ENCODE measurements around the gene WBP4. TPM values are rescaled to one million over a fixed set of nuclear protein-coding genes. Genes with fewer than 3 reads are reported as not detected.

Gene WBP4
- total and polyA plus RNA-seq, 5 donors from 2014 or later: 3.0 to 5.6 (median 3.5) TPM

- ATAC-seq (ENCODE audit: low read depth in 2 of 2) (no peak), DNase-seq (no peak)
- Mint-ChIP-seq H3K4me3 (peak overlapping the region in 1 of 4 donors; percentile 29), H3K4me1 (peaks cover 27 to 72% (median 51%) of the 10 kb centered on the region in 4 donors), H3K36me3 (peaks cover 3% of the 10 kb centered on the region), H3K9me3 (peaks cover 0 to 3% (median 0%) of the 10 kb centered on the region in 7 donors), H3K27me3 (peaks cover 18% of the 10 kb centered on the region), H3K27ac (peak overlapping the region in 2 of 3 donors; percentile 57 to 67)
- Histone ChIP-seq H3K9me3 (ENCODE audit: control insufficient read depth in 2 of 2, low read length in 2 of 2) (no peaks in the 10 kb centered on the region), H3K27ac (ENCODE audit: insufficient read depth, low read length, poor library complexity, severe bottlenecking) (no peak overlapping the region), H3K4me3 (ENCODE audit: low read depth, low read length) (no peak overlapping the region), H3K27me3 (ENCODE audit: control insufficient read depth, insufficient read depth, low read length) (no peaks in the 10 kb centered on the region), H3K36me3 (ENCODE audit: control insufficient read depth, insufficient read depth, low read length) (no peaks in the 10 kb centered on the region), H3K4me1 (ENCODE audit: control insufficient read depth, insufficient read depth, low read length, poor library complexity, severe bottlenecking) (peaks cover 21% of the 10 kb centered on the region)
Measured at GRCh38 chr13:41056826-41057711, 4.2 kb upstream of the WBP4 start.

GRCh38 chr13:41058295-41059070 is 2.8 kb upstream of the WBP4 start:
- DNase-seq (no peak), ATAC-seq (ENCODE audit: low read depth in 2 of 2) (no peak)
- Histone ChIP-seq H3K36me3 (ENCODE audit: control insufficient read depth, insufficient read depth, low read length) (no peaks in the 10 kb centered on the region), H3K27ac (ENCODE audit: insufficient read depth, low read length, poor library complexity, severe bottlenecking) (peak overlapping the region; percentile 28), H3K27me3 (ENCODE audit: control insufficient read depth, insufficient read depth, low read length) (no peaks in the 10 kb centered on the region), H3K9me3 (ENCODE audit: control insufficient read depth in 2 of 2, low read length in 2 of 2) (no peaks in the 10 kb centered on the region), H3K4me1 (ENCODE audit: control insufficient read depth, insufficient read depth, low read length, poor library complexity, severe bottlenecking) (peaks cover 30% of the 10 kb centered on the region), H3K4me3 (ENCODE audit: low read depth, low read length) (peak overlapping the region; percentile 89)
- H3K4me3 Mint-ChIP-seq: peak overlapping the region; percentile 11 to 99 (median 67)
- H3K4me1 Mint-ChIP-seq: peaks cover 41 to 86% (median 64%) of the 10 kb centered on the region in 4 donors
- peaks cover 20% of the 10 kb centered on the region for H3K27me3 Mint-ChIP-seq
- peak overlapping the region; percentile 45 to 100 (median 83) for H3K27ac Mint-ChIP-seq
- H3K9me3 Mint-ChIP-seq: peaks cover 0 to 3% (median 0%) of the 10 kb centered on the region in 7 donors
- H3K36me3 Mint-ChIP-seq: peaks cover 3% of the 10 kb centered on the region

DNA sequence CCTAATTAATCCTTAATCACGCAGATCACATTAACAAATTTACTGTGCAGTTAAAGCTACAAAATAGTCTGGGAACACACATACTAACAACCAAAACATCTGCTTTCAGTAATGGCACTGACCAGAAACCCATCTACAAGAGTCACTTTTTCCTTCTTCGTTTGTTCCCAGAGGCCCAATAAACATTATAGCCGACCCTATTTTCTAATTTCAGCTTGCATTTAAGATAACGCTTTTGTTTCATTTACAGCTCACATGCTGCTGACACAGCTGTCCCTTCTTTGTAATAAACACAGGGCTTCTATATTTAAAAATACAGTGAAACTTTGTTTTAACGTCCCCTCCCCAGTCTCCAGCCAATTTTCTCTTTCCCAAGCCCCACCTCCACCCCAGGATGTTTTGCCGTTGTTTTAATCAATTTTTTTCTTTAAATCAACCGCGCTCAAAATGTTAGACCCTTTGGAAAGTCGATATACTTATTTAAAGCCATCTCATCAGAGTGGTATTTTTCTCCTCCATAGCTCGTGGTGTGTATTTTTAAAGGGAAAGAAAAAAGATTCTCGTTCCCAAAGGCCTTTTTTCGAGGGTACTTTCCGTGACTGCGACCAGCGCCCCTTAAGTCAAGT is 1.7 kb upstream of the WBP4 start:
- no peaks in the 10 kb centered on the region for H3K27me3 ChIP-seq (ENCODE audit: control insufficient read depth, insufficient read depth, low read length)
- ATAC-seq (ENCODE audit: low read depth in 2 of 2) (no peak), DNase-seq (peak in 1 of 3 donors; percentile 15)
- H3K9me3 ChIP-seq (ENCODE audit: control insufficient read depth in 2 of 2, low read length in 2 of 2): no peaks in the 10 kb centered on the region
- peak overlapping the region; percentile 89 for H3K4me3 ChIP-seq (ENCODE audit: low read depth, low read length)
- H3K4me1 ChIP-seq (ENCODE audit: control insufficient read depth, insufficient read depth, low read length, poor library complexity, severe bottlenecking): peaks cover 25% of the 10 kb centered on the region
- peaks cover 2% of the 10 kb centered on the region for H3K36me3 ChIP-seq (ENCODE audit: control insufficient read depth, insufficient read depth, low read length)
- peak overlapping the region; percentile 77 for H3K27ac ChIP-seq (ENCODE audit: insufficient read depth, low read length, poor library complexity, severe bottlenecking)
- peaks cover 20% of the 10 kb centered on the region for H3K27me3 Mint-ChIP-seq
- peak overlapping the region; percentile 99 for H3K4me3 Mint-ChIP-seq
- H3K4me1 Mint-ChIP-seq: peaks cover 39 to 90% (median 64%) of the 10 kb centered on the region in 4 donors
- peaks cover 0 to 3% (median 0%) of the 10 kb centered on the region in 7 donors for H3K9me3 Mint-ChIP-seq
- peaks cover 7% of the 10 kb centered on the region for H3K36me3 Mint-ChIP-seq
- H3K27ac Mint-ChIP-seq: peak overlapping the region; percentile 49 to 100 (median 83)

DNA sequence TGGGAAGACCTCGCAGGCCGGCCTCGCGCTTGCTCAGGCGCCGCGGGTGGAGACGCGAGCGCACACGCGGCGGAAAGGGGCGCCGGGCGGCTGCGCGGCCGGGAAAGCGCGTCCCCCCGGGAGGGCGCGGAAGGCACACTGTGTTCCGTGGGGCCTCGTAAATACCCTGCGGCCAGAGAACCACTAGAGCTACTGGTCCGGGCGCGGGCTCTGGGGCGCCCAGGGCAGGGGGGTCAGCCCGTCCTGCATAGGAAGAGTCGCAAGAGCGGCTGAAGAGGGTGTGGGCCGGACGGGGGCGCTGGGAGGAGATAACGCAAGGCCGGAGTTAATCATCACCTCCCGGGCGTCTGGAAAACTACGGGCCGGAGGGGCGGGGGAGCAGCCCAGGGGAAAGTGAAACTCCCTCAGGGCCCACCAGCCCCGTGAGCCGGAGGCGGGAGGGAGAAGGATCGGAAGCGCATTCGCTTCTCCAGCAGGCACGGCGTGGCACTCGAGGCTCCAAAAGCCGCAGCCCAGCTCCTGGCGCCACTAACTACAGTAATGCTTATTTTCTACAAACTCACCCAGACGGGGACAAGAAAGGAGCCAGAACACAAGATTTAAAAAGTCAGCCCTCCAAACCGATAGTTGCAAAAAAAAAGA is 1.1 kb upstream of the WBP4 start:
- Mint-ChIP-seq H3K27me3 (peaks cover 20% of the 10 kb centered on the region), H3K9me3 (peaks cover 0 to 3% (median 0%) of the 10 kb centered on the region in 7 donors), H3K4me3 (peak overlapping the region; percentile 99), H3K27ac (peak overlapping the region; percentile 99 to 100 (median 99)), H3K36me3 (peaks cover 7% of the 10 kb centered on the region), H3K4me1 (peaks cover 39 to 90% (median 63%) of the 10 kb centered on the region in 4 donors)
- Histone ChIP-seq H3K9me3 (ENCODE audit: control insufficient read depth in 2 of 2, low read length in 2 of 2) (no peaks in the 10 kb centered on the region), H3K4me1 (ENCODE audit: control insufficient read depth, insufficient read depth, low read length, poor library complexity, severe bottlenecking) (peaks cover 22% of the 10 kb centered on the region), H3K27me3 (ENCODE audit: control insufficient read depth, insufficient read depth, low read length) (no peaks in the 10 kb centered on the region), H3K27ac (ENCODE audit: insufficient read depth, low read length, poor library complexity, severe bottlenecking) (peak overlapping the region; percentile 77), H3K36me3 (ENCODE audit: control insufficient read depth, insufficient read depth, low read length) (peaks cover 4% of the 10 kb centered on the region), H3K4me3 (ENCODE audit: low read depth, low read length) (peak overlapping the region; percentile 89)
- ATAC-seq (ENCODE audit: low read depth in 2 of 2) (peak; percentile 22), DNase-seq (peak in 2 of 3 donors; percentile 59 to 63)

DNA sequence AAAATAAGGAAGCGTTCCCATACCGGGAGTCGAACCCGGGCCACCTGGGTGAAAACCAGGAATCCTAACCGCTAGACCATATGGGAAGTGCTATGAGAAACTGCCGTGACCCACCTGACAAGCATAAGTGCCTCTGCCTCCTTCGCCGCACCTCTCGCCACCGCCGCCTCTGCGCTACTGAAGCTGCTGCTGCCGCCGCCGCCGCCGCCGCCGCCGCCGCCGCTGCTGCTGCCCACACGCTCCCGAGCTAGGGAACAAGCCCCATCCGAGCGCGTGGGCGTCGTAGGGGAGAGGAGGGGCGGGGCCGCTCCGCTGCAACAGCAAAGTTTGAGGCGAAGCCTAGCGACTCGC is 610 bp upstream of the WBP4 start:
- Mint-ChIP-seq H3K4me3 (peak overlapping the region; percentile 99), H3K27me3 (peaks cover 20% of the 10 kb centered on the region), H3K36me3 (peaks cover 12% of the 10 kb centered on the region), H3K4me1 (peaks cover 44 to 91% (median 60%) of the 10 kb centered on the region in 4 donors), H3K9me3 (peaks cover 0 to 3% (median 0%) of the 10 kb centered on the region in 7 donors), H3K27ac (peak overlapping the region; percentile 99 to 100 (median 99))
- peak overlapping the region; percentile 89 for H3K4me3 ChIP-seq (ENCODE audit: low read depth, low read length)
- H3K36me3 ChIP-seq (ENCODE audit: control insufficient read depth, insufficient read depth, low read length): peaks cover 8% of the 10 kb centered on the region
- ATAC-seq (ENCODE audit: low read depth in 2 of 2) (peak; percentile 59 to 63), DNase-seq (peak; percentile 79 to 90 (median 84))
- H3K27ac ChIP-seq (ENCODE audit: insufficient read depth, low read length, poor library complexity, severe bottlenecking): peak overlapping the region; percentile 77
- H3K27me3 ChIP-seq (ENCODE audit: control insufficient read depth, insufficient read depth, low read length): no peaks in the 10 kb centered on the region
- H3K4me1 ChIP-seq (ENCODE audit: control insufficient read depth, insufficient read depth, low read length, poor library complexity, severe bottlenecking): peaks cover 22% of the 10 kb centered on the region
- H3K9me3 ChIP-seq (ENCODE audit: control insufficient read depth in 2 of 2, low read length in 2 of 2): no peaks in the 10 kb centered on the region

GRCh38 chr13:41061914-41062837 is 867 bp downstream of the WBP4 start:
- Histone ChIP-seq H3K4me1 (ENCODE audit: control insufficient read depth, insufficient read depth, low read length, poor library complexity, severe bottlenecking) (peaks cover 22% of the 10 kb centered on the region), H3K9me3 (ENCODE audit: control insufficient read depth in 2 of 2, low read length in 2 of 2) (no peaks in the 10 kb centered on the region), H3K36me3 (ENCODE audit: control insufficient read depth, insufficient read depth, low read length) (peaks cover 21% of the 10 kb centered on the region), H3K4me3 (ENCODE audit: low read depth, low read length) (peak overlapping the region; percentile 84), H3K27ac (ENCODE audit: insufficient read depth, low read length, poor library complexity, severe bottlenecking) (peak overlapping the region; percentile 77), H3K27me3 (ENCODE audit: control insufficient read depth, insufficient read depth, low read length) (no peaks in the 10 kb centered on the region)
- Mint-ChIP-seq H3K36me3 (peaks cover 17% of the 10 kb centered on the region), H3K4me1 (peaks cover 40 to 83% (median 50%) of the 10 kb centered on the region in 4 donors), H3K27ac (peak overlapping the region; percentile 99 to 100 (median 99)), H3K27me3 (peaks cover 20% of the 10 kb centered on the region), H3K9me3 (peaks cover 0 to 3% (median 0%) of the 10 kb centered on the region in 7 donors), H3K4me3 (peak overlapping the region; percentile 99)
- DNase-seq: no peak
- peak in 1 of 2 donors; percentile 4 for ATAC-seq (ENCODE audit: low read depth in 2 of 2)

All from CD4-positive, CD25-positive, alpha-beta regulatory T cell (primary cell).